Embryonic facial prominence (tissue), 1 donor: ENCODE results near the gene PLBD2.

Source experiments
- DNase-seq: peaks from one replicate; pipeline ENCODE4 v3.0.0-alpha.2; 2016; ENCODE audit errors: extremely low spot score

The PLBD2 gene, protein sequence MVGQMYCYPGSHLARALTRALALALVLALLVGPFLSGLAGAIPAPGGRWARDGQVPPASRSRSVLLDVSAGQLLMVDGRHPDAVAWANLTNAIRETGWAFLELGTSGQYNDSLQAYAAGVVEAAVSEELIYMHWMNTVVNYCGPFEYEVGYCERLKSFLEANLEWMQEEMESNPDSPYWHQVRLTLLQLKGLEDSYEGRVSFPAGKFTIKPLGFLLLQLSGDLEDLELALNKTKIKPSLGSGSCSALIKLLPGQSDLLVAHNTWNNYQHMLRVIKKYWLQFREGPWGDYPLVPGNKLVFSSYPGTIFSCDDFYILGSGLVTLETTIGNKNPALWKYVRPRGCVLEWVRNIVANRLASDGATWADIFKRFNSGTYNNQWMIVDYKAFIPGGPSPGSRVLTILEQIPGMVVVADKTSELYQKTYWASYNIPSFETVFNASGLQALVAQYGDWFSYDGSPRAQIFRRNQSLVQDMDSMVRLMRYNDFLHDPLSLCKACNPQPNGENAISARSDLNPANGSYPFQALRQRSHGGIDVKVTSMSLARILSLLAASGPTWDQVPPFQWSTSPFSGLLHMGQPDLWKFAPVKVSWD

DNA sequence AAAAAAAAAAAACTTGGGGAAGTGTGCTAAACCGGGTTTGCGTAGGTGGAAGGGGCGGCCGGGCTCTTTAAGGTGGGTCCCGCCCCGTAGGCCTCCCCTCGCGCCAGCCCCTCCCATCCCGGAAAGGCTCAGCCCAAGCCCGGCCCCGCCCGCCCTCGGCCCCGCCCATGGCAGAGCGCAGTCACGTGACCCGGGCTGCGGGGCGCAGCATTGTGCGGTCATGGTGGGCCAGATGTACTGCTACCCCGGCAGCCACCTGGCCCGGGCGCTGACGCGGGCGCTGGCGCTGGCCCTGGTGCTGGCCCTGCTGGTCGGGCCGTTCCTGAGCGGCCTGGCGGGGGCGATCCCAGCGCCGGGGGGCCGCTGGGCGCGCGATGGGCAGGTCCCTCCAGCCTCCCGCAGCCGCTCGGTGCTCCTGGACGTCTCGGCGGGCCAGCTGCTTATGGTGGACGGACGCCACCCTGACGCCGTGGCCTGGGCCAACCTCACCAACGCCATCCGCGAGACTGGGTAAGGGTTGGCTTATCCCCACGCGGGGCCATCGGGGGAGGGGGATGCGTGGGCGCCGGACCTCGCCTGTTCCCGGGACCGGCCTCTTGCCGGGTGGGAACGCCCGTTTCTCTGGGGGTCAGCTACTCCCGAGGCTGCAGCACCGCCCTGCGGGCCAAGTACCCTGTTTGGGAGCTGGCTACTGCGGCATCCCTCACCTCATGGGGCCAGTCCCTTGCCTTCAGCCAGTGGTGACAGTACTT lies at the start of gene PLBD2:
TSS of gene PLBD2 (plus strand) at position 207 of the 752 bp plus-strand sequence. CDS start at position 221, 14 bp downstream.
- DNase-seq = peak; percentile 81

DNA sequence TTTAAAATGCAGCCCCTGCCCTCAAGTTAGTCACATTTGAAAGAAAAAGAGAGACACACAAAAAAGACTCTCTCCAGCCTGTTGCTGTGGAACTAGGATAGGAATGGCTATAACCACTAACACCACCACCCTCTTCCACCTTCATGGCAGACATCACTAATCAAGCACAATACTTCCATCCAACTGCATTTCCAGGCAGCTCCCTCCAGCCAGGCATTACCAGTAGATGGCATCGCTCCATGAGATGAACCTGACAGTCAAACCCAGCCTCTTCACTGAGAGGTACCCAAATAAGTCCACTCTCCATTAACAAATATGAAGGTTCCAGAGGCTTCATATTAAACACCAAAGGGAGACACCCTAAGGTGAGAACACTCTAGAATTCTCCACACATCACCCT lies 47.9 kb upstream of the PLBD2 start:
- DNase-seq = no peak

DNA sequence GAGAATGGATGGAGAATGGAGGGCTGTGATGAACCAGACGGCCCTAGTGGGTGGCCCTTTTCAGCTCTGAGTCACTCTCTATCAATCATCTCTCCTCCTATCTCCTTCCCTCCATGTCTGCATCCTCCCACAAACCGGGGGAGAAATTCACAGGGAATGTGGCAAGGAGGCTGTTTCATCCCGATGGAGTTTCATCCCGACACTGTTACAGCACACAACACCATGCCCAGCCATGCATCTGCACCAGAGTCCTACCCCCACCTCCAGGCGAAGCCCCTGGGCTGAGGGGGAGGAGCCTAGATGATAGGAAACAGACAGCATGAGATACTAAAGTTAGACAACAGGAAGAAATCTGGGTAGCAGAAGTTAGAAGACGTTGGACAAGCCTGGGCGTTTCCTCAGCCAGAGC lies 44.3 kb upstream of the PLBD2 start:
- DNase-seq = no peak

DNA sequence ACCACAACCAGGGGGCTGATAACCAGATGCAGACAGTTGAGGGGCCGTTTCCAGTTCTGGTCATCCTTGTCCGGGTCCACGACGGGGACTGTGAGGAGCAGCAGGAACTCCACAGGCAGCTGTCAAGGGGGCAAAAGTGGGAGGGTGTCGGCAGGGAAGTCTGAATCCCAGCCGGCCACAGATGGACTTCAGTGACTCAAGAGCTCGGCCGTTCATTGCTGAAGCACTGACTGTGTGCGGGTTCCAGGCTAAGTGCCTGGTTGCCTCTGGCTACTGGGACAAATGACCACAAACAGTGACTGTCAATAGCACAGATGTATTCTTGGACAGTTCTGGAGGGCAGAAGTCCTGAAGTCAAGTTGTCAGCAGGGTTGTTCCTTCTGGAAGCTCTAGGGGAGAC lies 43.0 kb upstream of the PLBD2 start:
- no peak for DNase-seq

DNA sequence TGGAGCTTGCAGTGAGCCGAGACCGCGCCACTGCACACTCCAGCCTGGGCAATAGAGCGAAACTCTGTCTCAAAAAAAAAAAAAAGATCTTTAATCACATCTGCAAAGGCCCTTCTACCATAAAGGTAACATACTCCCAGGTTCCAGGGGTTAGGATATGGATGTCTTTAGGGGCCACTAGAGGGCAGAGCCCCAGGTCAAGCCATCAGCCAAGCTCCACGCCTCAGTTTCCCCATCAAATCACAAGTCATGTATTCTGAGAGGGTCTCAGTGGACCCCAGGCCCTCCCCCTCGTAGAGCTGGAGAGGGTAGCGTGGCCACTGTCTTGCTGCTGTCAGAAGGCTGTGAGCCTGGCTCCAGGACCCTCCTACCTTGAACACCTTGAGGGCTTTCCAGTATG lies 42.2 kb upstream of the PLBD2 start:
- no peak for DNase-seq

DNA sequence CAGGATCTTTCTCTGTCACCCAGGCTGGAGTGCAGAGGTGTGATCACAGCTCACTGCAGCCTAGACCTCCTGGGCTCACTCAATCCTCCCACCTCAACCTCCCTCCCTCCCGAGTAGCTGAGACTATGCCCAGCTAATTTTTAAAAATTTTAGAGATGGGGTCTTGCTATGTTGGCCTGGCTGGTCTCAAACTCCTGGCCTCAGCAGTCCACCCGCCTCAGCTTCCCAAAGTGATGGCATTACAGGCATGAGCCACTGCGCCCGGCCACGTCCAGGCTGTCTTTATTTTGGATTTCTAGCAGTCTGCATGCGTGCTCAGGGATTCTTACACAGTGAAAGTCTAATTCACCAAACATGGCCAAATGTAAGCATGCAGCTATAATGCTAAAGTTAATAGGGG lies 41.3 kb upstream of the PLBD2 start:
- DNase-seq = no peak

DNA sequence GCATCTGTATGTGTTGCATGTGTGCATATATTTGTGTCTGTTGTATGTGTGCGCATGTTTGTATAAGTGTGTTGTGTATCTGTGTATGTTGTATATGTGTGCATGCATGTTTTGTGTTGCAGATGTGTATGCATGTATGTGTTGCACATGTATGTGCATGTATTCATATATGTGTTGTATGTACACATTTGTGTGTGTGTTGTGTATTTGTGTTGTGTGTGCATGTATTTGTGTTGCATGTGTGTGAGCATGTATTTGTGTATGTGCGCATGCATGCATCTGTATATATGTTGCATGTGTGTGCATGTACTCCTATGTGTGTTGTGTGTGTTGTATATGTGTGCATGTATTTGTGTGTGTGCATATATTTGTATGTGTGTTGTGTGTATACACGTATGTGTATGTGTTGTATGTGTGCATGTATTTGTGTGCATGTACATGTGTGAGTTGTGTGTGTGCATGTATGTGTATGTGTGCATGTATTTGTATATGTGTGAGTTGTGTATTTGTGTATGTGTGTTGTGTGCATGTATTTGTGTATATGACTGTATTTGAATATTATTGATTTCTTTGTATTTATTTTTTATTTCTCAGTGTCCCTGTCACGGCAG lies 40.2 kb upstream of the PLBD2 start:
- no peak for DNase-seq

DNA sequence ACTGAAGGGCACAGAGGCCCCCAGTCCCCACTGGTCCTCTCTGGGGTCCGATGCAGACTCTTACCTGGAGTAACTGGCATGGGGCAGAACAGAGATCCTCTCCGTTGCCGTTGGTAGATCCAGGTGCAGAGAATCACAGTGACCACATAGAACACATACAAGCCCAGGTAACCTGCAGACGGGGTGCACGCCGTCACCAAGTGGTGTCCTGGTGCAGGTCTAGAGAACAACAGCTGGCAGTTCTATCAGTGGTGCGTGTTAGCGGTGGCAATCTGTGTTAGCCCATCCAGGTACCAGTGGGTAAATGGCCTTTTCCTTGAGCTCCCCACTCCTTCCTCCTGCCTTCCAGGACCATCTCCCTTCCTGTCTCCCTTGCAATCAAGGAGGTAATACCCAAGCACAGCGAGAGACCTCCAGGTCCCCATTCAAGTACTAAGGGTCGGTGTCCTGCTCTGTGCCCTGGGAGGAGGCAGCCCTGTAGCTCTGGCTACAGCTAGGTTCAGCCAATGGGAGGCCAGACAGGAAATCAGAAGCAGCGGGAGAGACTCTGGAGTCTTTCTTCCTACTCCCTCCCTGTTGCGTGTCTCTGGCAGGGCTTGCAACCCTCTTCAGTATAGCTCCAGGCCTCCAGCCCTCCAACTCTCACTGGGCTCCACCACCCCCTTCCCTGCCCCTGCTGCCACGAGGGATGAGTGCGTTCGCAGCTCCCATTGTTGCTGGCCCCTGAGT lies 39.3 kb upstream of the PLBD2 start:
- no peak for DNase-seq

DNA sequence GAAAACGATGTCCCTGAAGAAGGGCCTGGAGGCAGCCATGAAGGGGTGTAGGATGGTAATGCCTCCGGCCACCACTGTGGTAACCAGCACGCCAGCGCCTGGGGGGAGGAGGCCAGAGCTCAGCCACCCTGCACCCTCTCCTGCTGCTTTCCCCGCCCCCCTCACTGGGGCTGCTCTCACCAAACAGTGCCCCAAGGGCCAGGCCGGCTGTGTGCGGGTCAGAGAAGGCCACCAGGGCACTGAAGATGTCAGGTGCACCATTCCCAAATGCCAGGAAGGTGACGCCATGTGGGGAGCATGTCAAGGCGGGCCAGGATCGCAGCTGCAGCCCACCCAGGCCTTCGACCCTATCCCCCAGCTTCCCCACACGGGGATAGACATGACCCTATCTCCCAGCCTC lies 38.0 kb upstream of the PLBD2 start:
- no peak for DNase-seq

DNA sequence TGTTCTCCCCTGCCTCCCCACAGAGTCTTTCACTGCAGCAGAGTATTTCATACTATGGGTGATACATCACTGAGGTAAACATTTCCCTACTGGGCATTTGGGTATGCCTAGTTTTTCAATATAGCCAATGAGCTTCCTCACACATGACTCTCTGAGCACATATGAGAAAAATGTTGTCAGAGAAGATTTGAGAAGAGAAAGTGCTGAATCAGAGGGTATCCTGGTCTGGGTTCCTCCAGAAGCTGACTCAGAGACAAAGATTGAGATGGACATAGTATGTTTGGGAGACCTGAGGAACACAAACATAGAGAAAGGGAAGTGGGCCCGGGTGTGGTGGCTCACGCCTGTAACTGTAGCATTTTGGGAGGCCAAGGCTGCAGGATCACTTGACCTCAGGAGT lies 36.0 kb upstream of the PLBD2 start:
- no peak for DNase-seq

DNA sequence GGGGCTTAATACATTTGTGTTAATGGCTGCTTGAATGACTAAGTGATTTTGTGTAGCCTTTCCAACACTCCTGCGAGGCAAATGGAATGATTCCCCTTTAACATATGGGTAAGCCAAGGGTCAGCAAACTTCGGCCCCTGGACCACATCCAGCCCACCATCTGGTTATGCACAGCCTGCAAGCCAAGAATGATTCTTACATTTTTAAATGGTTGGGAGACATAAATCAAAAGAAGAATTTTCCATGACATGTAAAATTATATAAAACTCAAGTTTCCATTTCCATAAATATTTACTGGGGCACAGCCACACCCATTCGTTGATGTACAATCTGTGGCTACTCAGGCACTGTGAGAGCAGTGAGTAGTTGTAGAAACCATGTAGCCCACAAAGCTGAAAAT lies 32.5 kb upstream of the PLBD2 start:
- DNase-seq = peak; percentile 14

DNA sequence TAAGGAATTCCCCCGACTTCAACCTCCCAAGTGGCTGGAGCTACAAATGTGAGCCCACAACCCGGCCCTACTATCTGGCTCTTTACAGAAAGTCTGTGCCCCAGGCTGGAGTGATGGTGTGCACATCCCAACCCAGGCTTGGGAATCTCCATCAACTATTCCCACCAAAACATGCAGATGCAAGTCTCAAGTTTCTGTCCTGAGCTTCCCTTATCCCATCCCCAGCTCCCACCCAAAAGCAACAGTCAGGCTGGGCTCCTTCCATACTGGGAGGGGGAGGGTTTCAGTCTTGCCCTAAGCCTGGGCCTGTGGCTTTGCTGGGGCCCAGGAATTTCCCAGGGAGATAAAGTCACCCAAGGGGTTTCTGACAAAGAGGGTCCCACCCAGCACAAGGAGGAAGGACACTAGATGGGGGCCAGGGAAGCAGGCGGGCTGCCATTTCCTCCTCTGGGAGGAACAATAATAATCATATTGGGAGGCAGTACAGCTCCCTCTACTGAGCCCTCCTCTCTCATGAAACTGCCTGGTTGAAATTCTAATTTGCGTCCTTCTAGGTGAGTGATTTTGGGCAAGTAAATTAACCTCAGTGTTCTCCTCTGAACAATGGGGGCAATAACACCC lies 31.5 kb upstream of the PLBD2 start:
- no peak for DNase-seq

DNA sequence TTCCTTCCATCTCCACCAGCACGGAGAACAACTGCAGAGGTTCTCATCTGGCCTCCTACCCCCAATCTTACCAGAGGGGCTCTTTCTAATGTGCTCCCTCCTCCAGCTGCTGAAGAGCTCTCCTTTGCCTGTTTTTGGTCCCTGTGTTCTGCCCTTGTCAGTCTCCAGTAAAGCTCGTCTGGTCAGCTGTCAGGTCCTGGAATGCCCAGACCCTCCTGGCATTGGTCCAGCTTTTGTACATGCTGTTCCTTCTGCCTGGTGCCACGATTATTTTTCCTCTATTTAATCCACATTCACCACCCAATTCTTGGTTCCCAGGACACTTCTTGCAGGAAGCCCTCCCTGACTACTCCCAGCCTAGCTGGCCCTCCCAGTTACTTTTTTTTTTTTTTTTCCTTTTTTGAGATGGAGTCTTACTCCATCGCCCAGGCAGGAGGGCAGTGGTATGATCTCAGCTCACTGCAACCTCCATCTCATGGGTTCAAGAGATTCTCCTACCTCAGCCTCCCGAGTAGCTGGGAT lies 30.0 kb upstream of the PLBD2 start:
- no peak for DNase-seq

DNA sequence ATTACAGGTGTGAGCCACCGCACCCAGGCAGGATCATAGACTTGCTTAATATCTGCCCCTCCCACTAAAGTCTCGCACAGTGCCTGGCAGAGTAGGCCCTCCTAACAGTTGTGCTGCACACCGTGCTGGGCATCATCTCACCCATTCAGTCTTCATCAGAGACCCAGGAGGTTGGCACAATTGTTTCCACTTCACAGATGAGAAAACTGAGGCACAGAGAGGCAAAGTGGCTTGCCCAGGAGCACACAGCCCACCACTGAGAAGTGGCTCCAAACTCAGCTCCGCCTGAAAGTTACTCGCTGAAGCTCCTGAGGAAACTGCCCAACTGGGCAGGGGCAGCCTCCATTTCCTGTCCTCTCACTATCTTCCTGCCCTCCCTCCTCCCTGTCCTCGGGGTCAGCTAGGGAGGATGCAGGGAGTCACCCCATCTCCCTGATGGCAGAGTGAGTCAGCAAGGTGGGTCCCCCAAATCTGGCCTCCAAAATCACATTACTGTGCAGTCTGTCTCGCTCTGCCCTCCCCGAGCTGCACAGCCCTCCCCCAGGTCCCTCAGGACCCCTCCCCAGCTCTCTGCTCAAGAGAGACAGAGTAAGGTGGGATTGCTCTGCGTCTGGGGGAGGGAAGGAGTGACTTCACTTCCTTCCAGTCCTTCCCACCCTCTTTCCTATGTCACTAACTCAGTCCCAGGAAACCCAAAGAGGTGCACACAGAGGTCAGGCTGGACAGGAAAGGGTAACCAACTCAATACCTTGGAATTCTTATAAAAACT lies 29.2 kb upstream of the PLBD2 start:
- DNase-seq = no peak

DNA sequence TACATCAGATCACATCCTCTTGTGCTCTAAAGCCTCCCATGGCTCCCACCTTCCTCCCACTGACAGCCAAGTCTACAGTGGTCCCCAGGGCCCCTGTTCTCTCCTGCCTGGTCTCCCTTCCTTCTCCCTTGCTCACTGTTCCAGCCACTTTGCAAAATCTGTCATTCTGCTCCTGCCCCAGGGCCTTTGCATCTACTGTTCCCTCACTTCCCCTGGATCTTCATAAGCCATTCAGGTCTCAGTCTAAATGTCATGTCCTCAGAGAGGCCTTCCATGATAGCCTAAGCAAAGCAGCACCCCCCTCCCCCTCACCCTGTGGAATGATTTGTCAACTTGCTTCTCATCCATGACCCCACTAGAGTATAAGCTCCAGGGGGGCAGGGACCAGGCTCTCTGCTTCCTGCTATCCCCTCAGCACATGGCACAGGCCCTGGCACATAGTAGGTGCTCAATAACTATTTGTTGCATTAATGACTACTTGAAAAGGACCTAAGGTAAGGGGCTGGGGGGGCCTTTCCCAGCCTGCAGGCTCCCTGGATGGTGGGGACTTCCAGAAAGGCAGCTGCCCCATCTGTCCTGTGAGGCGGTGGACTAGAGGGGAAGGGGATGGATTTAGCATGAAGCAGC lies 28.5 kb upstream of the PLBD2 start:
- no peak for DNase-seq

DNA sequence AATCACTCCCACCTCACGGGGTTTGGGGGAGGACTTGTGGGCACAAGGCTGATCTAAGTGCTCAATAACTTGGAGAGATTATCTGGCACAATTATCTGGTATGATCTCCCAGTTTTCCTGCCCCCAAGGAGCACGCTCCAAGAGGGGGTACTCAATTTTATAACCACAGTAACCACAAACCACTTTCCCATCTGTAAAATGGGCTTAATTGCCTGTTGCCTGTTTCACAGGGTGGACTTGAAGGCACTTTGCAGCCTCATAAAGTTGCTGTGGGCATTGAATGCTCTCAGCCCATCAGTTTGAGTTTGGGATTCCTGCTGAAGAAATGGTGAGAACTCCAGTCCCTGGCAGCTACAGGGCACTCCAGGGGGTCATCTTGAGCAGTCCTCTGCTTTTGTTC lies 27.9 kb upstream of the PLBD2 start:
- DNase-seq = no peak

DNA sequence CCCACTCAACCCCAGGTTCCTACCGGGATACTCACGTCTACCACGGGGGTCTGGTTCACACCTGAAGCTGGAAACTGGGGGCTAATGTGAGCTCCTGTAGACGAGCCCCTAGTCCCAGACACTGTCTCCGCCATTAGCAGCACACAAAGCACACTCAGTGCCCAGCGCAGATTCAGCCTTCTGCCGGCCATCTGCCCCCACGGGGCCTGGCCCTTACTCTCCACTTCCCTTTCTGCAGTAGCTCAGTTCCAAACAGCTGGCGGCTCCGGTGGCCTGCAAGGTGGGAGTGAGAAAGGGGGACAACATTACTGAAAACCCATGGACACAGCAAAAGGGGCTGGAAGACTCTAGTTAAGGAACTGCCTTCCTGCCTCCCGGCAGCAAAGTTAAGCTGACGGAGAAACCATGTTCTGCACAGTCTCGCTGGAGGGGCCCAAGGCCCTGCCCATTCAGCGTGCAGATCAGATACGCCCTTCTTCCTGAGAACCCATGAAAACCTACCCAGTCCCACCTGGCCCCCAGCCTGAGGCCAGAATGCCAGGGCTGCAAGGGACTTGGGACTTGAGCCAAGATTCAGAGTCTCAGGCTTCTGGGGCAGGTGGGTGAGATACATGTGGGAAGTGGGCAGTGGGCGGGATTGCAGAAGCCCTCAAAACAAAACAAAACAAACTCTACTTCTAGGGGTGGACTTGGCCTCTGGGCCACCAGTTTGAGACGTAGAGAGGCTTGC lies 25.5 kb upstream of the PLBD2 start:
- no peak for DNase-seq

DNA sequence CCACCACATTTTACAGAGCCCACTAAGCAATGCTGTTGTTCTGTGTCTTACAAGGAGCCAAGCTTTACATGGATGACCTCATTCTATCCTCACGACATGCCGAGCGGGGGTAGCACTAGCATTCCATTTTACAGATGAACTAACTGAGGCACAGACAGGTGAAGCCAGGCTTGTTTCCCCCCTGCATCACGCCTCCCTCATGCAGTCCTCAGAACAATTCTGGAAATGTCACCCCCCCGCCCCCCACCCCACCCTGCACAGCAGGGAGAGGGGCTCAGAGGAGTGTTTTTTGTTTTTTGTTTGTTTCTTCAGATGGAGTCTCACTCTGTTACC lies 25.0 kb upstream of the PLBD2 start:
- no peak for DNase-seq
